Measurements from ENCODE around the gene R3HDM2. TPM values are rescaled to one million over a fixed set of nuclear protein-coding genes. Genes with fewer than 3 reads are reported as not detected.

Gene R3HDM2
- total RNA-seq, 1 experiment from 2014 or later = 45.4 TPM

- intact Hi-C loops (cut with micrococcal nuclease) = no loop called here
- H3K4me1 ChIP-seq (ENCODE audit: control insufficient read depth in 1 of 2, insufficient read depth in 2 of 2, low read length in 2 of 2) = peaks cover 0 to 16% of the 10 kb centered on the region in 2 experiments; a peak in 2 of 4 replicates
- TF ChIP-seq SRF (IDR thresholded peaks at IDR 0.05; ENCODE audit: low read depth) (no peak), JUND (IDR thresholded peaks at IDR 0.05) (no peak), SP1 (IDR thresholded peaks at IDR 0.05; ENCODE audit: low read depth) (no peak), RAD21 (IDR thresholded peaks at IDR 0.05; ENCODE audit: low read depth) (no peak), ZBTB33 (IDR thresholded peaks at IDR 0.05; ENCODE audit: extremely low read depth, insufficient replicate concordance, low read length) (no peak), ELF1 (IDR thresholded peaks at IDR 0.05; ENCODE audit: borderline replicate concordance, low read depth) (no peak), CBX3 (IDR thresholded peaks at IDR 0.05; ENCODE audit: low read depth) (no peak), CEBPB (IDR thresholded peaks at IDR 0.05; ENCODE audit: low read depth) (no peak), ZNF274 (IDR thresholded peaks at IDR 0.05; ENCODE audit: low read depth, low read length) (no peak), ZFX (IDR thresholded peaks at IDR 0.05) (no peak), MAX (IDR thresholded peaks at IDR 0.05) (no peak), EGR1 (IDR thresholded peaks at IDR 0.05; ENCODE audit: low read depth) (no peak), EZH2 (IDR thresholded peaks at IDR 0.05) (no peak), SIN3A (IDR thresholded peaks at IDR 0.05; ENCODE audit: low read depth) (no peak), POLR2AphosphoS5 (IDR thresholded peaks at IDR 0.05; ENCODE audit: low read depth, low read length) (no peak), TCF7L2 (IDR thresholded peaks at IDR 0.05; ENCODE audit: borderline replicate concordance, extremely low read depth, insufficient read depth, insufficient read length) (no peak), FOSL1 (IDR thresholded peaks at IDR 0.05; ENCODE audit: low read depth) (no peak), POLR2A (IDR thresholded peaks at IDR 0.05; ENCODE audit: borderline replicate concordance, extremely low read depth, insufficient read depth, insufficient read length) (no peak)
- TF ChIP-seq, protein P1, sequence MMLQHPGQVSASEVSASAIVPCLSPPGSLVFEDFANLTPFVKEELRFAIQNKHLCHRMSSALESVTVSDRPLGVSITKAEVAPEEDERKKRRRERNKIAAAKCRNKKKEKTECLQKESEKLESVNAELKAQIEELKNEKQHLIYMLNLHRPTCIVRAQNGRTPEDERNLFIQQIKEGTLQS (IDR thresholded peaks at IDR 0.05) = no peak
- TF ChIP-seq, protein P2, sequence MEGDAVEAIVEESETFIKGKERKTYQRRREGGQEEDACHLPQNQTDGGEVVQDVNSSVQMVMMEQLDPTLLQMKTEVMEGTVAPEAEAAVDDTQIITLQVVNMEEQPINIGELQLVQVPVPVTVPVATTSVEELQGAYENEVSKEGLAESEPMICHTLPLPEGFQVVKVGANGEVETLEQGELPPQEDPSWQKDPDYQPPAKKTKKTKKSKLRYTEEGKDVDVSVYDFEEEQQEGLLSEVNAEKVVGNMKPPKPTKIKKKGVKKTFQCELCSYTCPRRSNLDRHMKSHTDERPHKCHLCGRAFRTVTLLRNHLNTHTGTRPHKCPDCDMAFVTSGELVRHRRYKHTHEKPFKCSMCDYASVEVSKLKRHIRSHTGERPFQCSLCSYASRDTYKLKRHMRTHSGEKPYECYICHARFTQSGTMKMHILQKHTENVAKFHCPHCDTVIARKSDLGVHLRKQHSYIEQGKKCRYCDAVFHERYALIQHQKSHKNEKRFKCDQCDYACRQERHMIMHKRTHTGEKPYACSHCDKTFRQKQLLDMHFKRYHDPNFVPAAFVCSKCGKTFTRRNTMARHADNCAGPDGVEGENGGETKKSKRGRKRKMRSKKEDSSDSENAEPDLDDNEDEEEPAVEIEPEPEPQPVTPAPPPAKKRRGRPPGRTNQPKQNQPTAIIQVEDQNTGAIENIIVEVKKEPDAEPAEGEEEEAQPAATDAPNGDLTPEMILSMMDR (IDR thresholded peaks at IDR 0.05 in 2 of 3, conservative IDR thresholded peaks at IDR 0.05 in 1 of 3; ENCODE audit: borderline replicate concordance in 1 of 3, insufficient read depth in 1 of 3, low read depth in 2 of 3, low read length in 2 of 3) = no peak
- H3K9me2 ChIP-seq (ENCODE audit: insufficient read depth) = no peaks in the 10 kb centered on the region
- H3K4me3 ChIP-seq (replicated peaks in 1 of 2; ENCODE audit: low read depth in 1 of 2, low read length in 2 of 2) = no peak overlapping the region
- no peaks in the 10 kb centered on the region for H3K79me2 ChIP-seq (ENCODE audit: insufficient read depth, low read length)
- no peaks in the 10 kb centered on the region for H3K9me3 ChIP-seq (ENCODE audit: control insufficient read depth in 1 of 2, insufficient read depth in 1 of 2, low read depth in 1 of 2, low read length in 2 of 2)
- no peak overlapping the region for H3K27ac ChIP-seq (ENCODE audit: low read depth, low read length)
- BruUV-seq (replicated peaks) = no TSS peak
- no peak overlapping the region for H3K4me2 ChIP-seq (ENCODE audit: low read length)
- POLR2A ChIA-PET = interaction anchor here (0.6 kb wide), 1 partner anchor 29 kb away, joined by 4 read pairs; no protein-coding TSS in a partner anchor
- RAD21 ChIA-PET (ENCODE audit: low non-redundant PET in 1 of 2, low total read pairs in 2 of 2, uncharacterized antibody in 2 of 2, unreplicated experiment in 2 of 2) = interaction anchor here in 1 of 2 experiments (0.7 kb wide), 1 partner anchor 16 kb away, joined by 3 read pairs; no protein-coding TSS in a partner anchor
- H4K20me1 ChIP-seq (ENCODE audit: insufficient read depth) = no peaks in the 10 kb centered on the region
- H2AFZ ChIP-seq (ENCODE audit: low read depth, low read length, poor library complexity, severe bottlenecking) = no peak overlapping the region
- H3K36me3 ChIP-seq (ENCODE audit: control insufficient read depth in 1 of 2, insufficient read depth in 2 of 2, low read length in 2 of 2) = no peaks in the 10 kb centered on the region
- CTCF ChIA-PET = no interaction called here
- H3K9ac ChIP-seq (ENCODE audit: low read length) = no peak overlapping the region
- peaks cover 21% of the 10 kb centered on the region; the same call in 1 of the 2 replicates for H3K27me3 ChIP-seq (ENCODE audit: insufficient read depth, low read length)
- DNase-seq (ENCODE audit: low read depth, low spot score) = no peak
- ATAC-seq = no peak
Observed at GRCh38 chr12:57474862-57475261, 44.0 kb upstream of the R3HDM2 start.

All from HCT116 (cell line).